ENCODE measurements around the gene GID8. TPM values are rescaled to one million over a fixed set of nuclear protein-coding genes. Genes with fewer than 3 reads are reported as not detected.
A peak's percentile ranks its signal among the peaks of the same experiment; 100 is the strongest.

The GID8 gene
- total and polyA plus RNA-seq, 2 of the 13 experiments (the other 11 are each of a cell fraction or from before 2014, with no cell fraction given), result 39.6 to 59.8 TPM

DNA sequence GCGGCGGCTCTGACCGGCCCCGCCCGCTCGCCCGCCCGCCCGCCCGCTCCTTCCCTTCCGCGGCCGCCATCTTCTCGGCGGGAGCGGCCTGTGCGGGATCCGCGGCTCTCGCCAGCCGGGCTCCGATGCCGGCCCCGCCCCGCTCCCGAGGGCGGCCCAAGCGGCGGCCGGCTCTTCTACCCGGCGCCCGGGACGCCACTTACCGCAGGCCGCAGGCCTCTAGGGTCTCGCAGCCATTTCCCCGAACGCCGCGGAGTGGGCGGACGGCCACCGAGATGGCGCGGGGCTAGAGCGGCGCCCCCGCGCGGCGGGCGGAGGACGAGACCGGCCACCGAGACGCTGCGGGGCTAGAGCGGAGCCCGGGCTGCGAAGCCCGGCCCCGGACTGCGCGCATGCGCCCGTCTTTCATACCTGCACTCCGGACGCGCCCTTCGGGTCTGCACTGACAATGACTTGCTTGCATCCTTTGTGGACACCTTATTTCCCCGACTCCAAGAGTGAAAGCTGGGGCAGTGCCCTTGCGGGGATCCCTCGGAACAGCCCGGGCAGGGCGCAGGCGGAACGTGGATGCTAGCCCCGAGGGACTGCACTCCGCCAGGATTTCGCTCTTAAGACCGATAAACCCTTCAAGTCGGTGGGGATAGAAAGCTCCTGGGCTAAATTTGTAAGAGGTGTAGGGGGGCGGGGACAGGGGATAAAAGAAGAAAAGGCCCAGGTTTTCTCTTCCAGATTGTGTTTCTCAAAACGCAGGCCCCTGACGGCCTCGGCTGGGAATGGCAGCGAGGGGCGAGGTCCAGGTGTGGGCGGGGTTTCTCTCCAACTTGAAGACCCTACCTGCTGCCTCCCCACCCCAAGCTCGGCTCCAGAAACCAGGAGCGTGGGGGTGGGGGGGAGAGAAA, 11.5 kb upstream of the GID8 start, which contains the start of gene DIDO1 (continued):
- no peak for TF ChIP-seq CBX2 (IDR thresholded peaks at IDR 0.05; ENCODE audit: low read depth, low read length)
- no peak for TF ChIP-seq CBX2 (CRISPR knock-in tag; IDR thresholded peaks at IDR 0.05; ENCODE audit: low read depth)
- TF ChIP-seq ZNF292 (CRISPR knock-in tag; IDR thresholded peaks at IDR 0.05; ENCODE audit: borderline replicate concordance, low read depth), result no peak
- TF ChIP-seq RXRA (CRISPR knock-in tag; IDR thresholded peaks at IDR 0.05), result no peak; the same call in 1 of the 2 replicates
- peak; percentile 95 for TF ChIP-seq SATB2 (CRISPR knock-in tag; IDR thresholded peaks at IDR 0.05)
- no peak for TF ChIP-seq HOXA9 (CRISPR knock-in tag; IDR thresholded peaks at IDR 0.05; ENCODE audit: borderline replicate concordance)
- peak; percentile 52; the same call in 1 of the 2 replicates for TF ChIP-seq ZNF329 (CRISPR knock-in tag; IDR thresholded peaks at IDR 0.05; ENCODE audit: low read depth)
- TF ChIP-seq ZNF652 (CRISPR knock-in tag; IDR thresholded peaks at IDR 0.05; ENCODE audit: borderline replicate concordance, low read depth), result no peak
- TF ChIP-seq, protein P1, sequence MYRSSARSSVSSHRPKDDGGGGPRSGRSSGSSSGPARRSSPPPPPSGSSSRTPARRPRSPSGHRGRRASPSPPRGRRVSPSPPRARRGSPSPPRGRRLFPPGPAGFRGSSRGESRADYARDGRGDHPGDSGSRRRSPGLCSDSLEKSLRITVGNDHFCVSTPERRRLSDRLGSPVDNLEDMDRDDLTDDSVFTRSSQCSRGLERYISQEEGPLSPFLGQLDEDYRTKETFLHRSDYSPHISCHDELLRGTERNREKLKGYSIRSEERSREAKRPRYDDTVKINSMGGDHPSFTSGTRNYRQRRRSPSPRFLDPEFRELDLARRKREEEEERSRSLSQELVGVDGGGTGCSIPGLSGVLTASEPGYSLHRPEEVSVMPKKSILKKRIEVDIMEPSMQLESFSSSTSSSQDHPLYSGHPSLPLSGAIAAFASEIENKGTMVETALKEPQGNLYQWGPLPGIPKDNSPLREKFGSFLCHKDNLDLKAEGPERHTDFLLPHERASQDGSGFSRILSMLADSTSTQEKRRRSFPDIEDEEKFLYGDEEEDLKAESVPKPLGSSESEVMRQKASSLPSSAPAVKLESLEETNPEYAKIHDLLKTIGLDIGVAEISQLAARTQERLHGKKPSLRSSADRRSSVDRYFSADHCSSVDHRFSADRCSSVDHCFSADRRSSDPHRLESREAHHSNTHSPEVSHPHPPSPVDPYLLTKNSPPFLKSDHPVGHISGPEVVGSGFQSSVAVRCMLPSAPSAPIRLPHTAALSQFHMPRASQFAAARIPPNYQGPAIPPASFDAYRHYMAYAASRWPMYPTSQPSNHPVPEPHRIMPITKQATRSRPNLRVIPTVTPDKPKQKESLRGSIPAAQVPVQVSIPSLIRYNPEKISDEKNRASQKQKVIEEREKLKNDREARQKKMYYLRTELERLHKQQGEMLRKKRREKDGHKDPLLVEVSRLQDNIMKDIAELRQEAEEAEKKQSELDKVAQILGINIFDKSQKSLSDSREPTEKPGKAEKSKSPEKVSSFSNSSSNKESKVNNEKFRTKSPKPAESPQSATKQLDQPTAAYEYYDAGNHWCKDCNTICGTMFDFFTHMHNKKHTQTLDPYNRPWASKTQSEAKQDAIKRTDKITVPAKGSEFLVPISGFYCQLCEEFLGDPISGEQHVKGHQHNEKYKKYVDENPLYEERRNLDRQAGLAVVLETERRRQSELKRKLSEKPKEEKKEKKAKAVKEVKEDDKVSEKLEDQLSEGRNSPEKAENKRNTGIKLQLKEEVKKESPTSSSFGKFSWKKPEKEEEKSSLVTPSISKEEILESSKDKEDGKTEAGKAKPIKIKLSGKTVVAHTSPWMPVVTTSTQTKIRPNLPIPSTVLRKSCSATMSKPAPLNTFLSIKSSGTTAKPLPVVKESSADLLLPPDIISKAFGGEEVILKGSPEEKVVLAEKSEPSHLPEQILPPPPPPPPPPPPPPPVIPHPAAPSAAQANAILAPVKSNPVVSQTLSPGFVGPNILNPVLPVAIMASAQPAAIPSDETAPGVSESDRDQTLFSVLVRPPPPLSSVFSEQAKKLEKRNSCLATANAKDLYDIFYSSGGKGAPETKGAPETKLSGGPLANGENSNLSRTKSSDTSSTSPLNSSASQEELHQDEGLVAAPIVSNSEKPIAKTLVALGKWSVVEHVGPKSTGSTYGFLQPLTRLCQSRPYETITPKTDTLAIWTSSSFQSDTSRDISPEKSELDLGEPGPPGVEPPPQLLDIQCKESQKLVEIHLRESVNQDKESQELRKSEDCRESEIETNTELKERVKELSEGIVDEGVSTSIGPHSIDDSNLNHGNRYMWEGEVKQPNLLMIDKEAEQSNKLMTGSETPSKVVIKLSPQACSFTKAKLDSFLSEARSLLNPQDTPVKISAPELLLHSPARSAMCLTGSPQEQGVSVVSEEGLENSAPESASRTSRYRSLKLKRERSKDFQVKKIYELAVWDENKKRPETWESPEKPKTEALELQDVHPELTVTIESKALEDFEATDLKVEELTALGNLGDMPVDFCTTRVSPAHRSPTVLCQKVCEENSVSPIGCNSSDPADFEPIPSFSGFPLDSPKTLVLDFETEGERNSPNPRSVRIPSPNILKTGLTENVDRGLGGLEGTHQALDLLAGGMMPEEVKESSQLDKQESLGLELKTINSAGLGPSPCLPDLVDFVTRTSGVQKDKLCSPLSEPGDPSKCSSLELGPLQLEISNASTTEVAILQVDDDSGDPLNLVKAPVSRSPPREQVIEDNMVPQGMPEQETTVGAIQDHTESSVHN (CRISPR knock-in tag; IDR thresholded peaks at IDR 0.05), result no peak; the same call in 1 of the 2 replicates
- TF ChIP-seq THAP11 (CRISPR knock-in tag; IDR thresholded peaks at IDR 0.05), result peak; percentile 92
- TF ChIP-seq SAFB2 (CRISPR knock-in tag; IDR thresholded peaks at IDR 0.05; ENCODE audit: borderline replicate concordance, low read depth), result no peak; the same call in 1 of the 2 replicates
- TF ChIP-seq RELA (CRISPR knock-in tag; IDR thresholded peaks at IDR 0.05), result peak; percentile 92
- TF ChIP-seq KAT8 (CRISPR knock-in tag; IDR thresholded peaks at IDR 0.05), result peak; percentile 89
- peak; percentile 54; the same call in 1 of the 2 replicates for TF ChIP-seq FOXA3 (CRISPR knock-in tag; IDR thresholded peaks at IDR 0.05)
- peak; percentile 92; the same call in 1 of the 2 replicates for TF ChIP-seq ZSCAN12 (CRISPR knock-in tag; IDR thresholded peaks at IDR 0.05)
- no peak for TF ChIP-seq SMARCE1 (IDR thresholded peaks at IDR 0.05; ENCODE audit: borderline replicate concordance)
- no peak for TF ChIP-seq PRDM10 (CRISPR knock-in tag; IDR thresholded peaks at IDR 0.05; ENCODE audit: low read depth)
- TF ChIP-seq ZNF546 (CRISPR knock-in tag; conservative IDR thresholded peaks at IDR 0.05), result peak; percentile 69; the same call in 1 of the 2 replicates
